GM18505 (cell line): Measurements from ENCODE around the gene ZNF608.

Source experiments
- ATAC-seq: cut with Tn5 transposase; IDR thresholded peaks from one replicate; pipeline ENCODE4 v1.9.1; 2021; ENCODE audit not compliant: unreplicated experiment
- POLR2A ChIP-seq: IDR thresholded peaks from 4 replicates; pipeline ENCODE4 v1.6.1; 2011; ENCODE audit warnings: borderline replicate concordance; ENCODE audit not compliant: insufficient read depth, insufficient read length; ENCODE audit errors: extremely low read depth

Gene ZNF608

GRCh38 chr5:124705577-124705976 is 40.9 kb downstream of the ZNF608 start:
- TF ChIP-seq POLR2A: no peak
- ATAC-seq: no peak

GRCh38 chr5:124704594-124705284 is 41.7 kb downstream of the ZNF608 start:
- peak; percentile 27 for TF ChIP-seq POLR2A
- ATAC-seq: peak; percentile 70

GRCh38 chr5:124703995-124704394 is 42.4 kb downstream of the ZNF608 start:
- no peak for ATAC-seq
- no peak for TF ChIP-seq POLR2A

- no peak for TF ChIP-seq POLR2A
- peak; percentile 37 for ATAC-seq
Measured at GRCh38 chr5:124702525-124702924, 43.9 kb downstream of the ZNF608 start.

- no peak for ATAC-seq
- TF ChIP-seq POLR2A: no peak
Measured at GRCh38 chr5:124701873-124702425, 44.5 kb downstream of the ZNF608 start.

GRCh38 chr5:124701016-124701415 is 45.4 kb downstream of the ZNF608 start:
- TF ChIP-seq POLR2A: no peak
- no peak for ATAC-seq

GRCh38 chr5:124700333-124700732 is 46.1 kb downstream of the ZNF608 start:
- TF ChIP-seq POLR2A: no peak
- no peak for ATAC-seq

- no peak for TF ChIP-seq POLR2A
- no peak for ATAC-seq
Measured at GRCh38 chr5:124698770-124699169, 47.7 kb downstream of the ZNF608 start.

- no peak for TF ChIP-seq POLR2A
- no peak for ATAC-seq
Measured at GRCh38 chr5:124697933-124698591, 48.4 kb downstream of the ZNF608 start.

- ATAC-seq: no peak
- no peak for TF ChIP-seq POLR2A
Measured at GRCh38 chr5:124697501-124697900, 48.9 kb downstream of the ZNF608 start.

- TF ChIP-seq POLR2A: no peak
- no peak for ATAC-seq
Measured at GRCh38 chr5:124696898-124697297, 49.5 kb downstream of the ZNF608 start.
